ENCODE data around the gene RTP5. TPM values are rescaled to one million over a fixed set of nuclear protein-coding genes. Genes with fewer than 3 reads are reported as not detected.

The RTP5 gene
- total RNA-seq, 1 donor from 2014 or later: not detected

GRCh38 chr2:241893265-241893664, 23.7 kb downstream of the RTP5 start:
- TF ChIP-seq CTCF (IDR thresholded peaks at IDR 0.05; ENCODE audit: partially characterized antibody, unreplicated experiment): no peak
- peaks cover 7% of the 10 kb centered on the region for H3K9me3 Mint-ChIP-seq (ENCODE audit: unreplicated experiment)
- no peak for DNase-seq

GRCh38 chr2:241894056-241894641, 24.6 kb downstream of the RTP5 start:
- Mint-ChIP-seq H3K36me3 (ENCODE audit: unreplicated experiment) (peaks cover 8% of the 10 kb centered on the region), H3K4me1 (ENCODE audit: low read depth, unreplicated experiment) (peaks cover under 1% of the 10 kb centered on the region), H3K4me3 (ENCODE audit: unreplicated experiment) (no peak overlapping the region), H3K27me3 (ENCODE audit: unreplicated experiment) (peaks cover 4% of the 10 kb centered on the region), H3K9me3 (ENCODE audit: unreplicated experiment) (peaks cover 5% of the 10 kb centered on the region), H3K27ac (ENCODE audit: unreplicated experiment) (no peak overlapping the region)
- no peak for TF ChIP-seq CTCF (IDR thresholded peaks at IDR 0.05; ENCODE audit: partially characterized antibody, unreplicated experiment)
- DNase-seq: no peak

More at GRCh38 chr2:241893265-241893664, 23.7 kb downstream of the RTP5 start:
- Mint-ChIP-seq H3K36me3 (ENCODE audit: unreplicated experiment) (peaks cover 13% of the 10 kb centered on the region), H3K27me3 (ENCODE audit: unreplicated experiment) (peaks cover 6% of the 10 kb centered on the region), H3K4me3 (ENCODE audit: unreplicated experiment) (no peak overlapping the region), H3K27ac (ENCODE audit: unreplicated experiment) (no peak overlapping the region), H3K4me1 (ENCODE audit: low read depth, unreplicated experiment) (no peaks in the 10 kb centered on the region)

- Mint-ChIP-seq H3K4me1 (ENCODE audit: low read depth, unreplicated experiment) (peaks cover 6% of the 10 kb centered on the region), H3K9me3 (ENCODE audit: unreplicated experiment) (peaks cover 3% of the 10 kb centered on the region), H3K36me3 (ENCODE audit: unreplicated experiment) (peaks cover under 1% of the 10 kb centered on the region), H3K27ac (ENCODE audit: unreplicated experiment) (no peak overlapping the region), H3K4me3 (ENCODE audit: unreplicated experiment) (no peak overlapping the region), H3K27me3 (ENCODE audit: unreplicated experiment) (peaks cover 4% of the 10 kb centered on the region)
- no peak for DNase-seq
- TF ChIP-seq CTCF (IDR thresholded peaks at IDR 0.05; ENCODE audit: partially characterized antibody, unreplicated experiment): no peak
Measured at GRCh38 chr2:241894681-241895426, 25.3 kb downstream of the RTP5 start.

GRCh38 chr2:241895427-241895711, 25.8 kb downstream of the RTP5 start:
- Mint-ChIP-seq H3K27ac (ENCODE audit: unreplicated experiment) (no peak overlapping the region), H3K9me3 (ENCODE audit: unreplicated experiment) (peaks cover 3% of the 10 kb centered on the region), H3K4me3 (ENCODE audit: unreplicated experiment) (no peak overlapping the region), H3K4me1 (ENCODE audit: low read depth, unreplicated experiment) (peaks cover 6% of the 10 kb centered on the region), H3K36me3 (ENCODE audit: unreplicated experiment) (no peaks in the 10 kb centered on the region), H3K27me3 (ENCODE audit: unreplicated experiment) (peaks cover 4% of the 10 kb centered on the region)
- TF ChIP-seq CTCF (IDR thresholded peaks at IDR 0.05; ENCODE audit: partially characterized antibody, unreplicated experiment): no peak
- no peak for DNase-seq

Measured in glutamatergic neuron (in vitro differentiated cells).